C1 segment of cervical spinal cord (tissue), 14 donors: Measurements from ENCODE around the gene THUMPD2.

Experiments used
- DNase-seq, 14 donors: peaks; one replicate each; lab custom pipeline; 2025; lab: John Stamatoyannopoulos, UW

Gene THUMPD2

DNA sequence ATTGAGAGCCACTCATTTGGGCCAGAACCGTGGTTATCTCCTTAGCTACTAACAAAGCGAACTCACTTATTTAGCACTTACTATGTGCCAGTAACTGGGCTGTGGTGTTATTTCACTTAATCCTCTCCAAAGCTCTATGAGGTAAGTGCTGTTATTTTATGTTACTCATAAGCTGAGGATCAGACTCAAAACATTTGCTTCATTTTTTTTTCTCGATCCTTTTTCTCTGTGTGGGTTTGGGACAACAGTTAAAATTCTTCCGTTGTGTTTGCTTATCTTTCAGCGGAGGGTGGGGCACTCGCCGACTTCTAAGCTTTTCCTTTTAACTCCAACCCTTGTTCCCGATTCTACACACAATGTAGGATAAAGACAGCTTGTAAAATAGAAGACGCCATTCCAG, 60.6 kb downstream of the THUMPD2 start:
- DNase-seq, result no peak

GRCh38 chr2:39717067-39717466, 62.0 kb downstream of the THUMPD2 start:
- peak in 1 of 14 donors; percentile 55 for DNase-seq

GRCh38 chr2:39715822-39716221, 63.2 kb downstream of the THUMPD2 start:
- DNase-seq, result peak in 2 of 14 donors; percentile 9 to 49

DNA sequence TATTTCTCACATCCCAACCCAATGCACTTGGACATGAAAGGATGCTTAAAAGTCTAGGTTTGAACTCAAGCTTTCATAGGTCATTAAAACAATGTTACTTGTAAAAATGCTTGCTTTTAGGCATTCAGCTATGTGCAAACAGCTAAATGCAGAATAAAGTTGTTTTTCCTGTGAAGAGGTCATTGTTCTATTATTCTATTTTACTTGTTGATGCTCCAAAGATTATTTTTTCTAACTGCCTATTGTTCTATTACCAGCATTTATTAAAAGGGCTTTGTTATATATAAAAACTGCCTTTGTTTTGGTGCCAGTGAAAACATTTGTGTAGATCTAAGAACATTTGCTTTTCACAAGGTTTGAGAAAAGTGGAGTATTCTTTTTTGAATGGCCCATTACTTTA, 64.0 kb downstream of the THUMPD2 start:
- DNase-seq, result no peak

DNA sequence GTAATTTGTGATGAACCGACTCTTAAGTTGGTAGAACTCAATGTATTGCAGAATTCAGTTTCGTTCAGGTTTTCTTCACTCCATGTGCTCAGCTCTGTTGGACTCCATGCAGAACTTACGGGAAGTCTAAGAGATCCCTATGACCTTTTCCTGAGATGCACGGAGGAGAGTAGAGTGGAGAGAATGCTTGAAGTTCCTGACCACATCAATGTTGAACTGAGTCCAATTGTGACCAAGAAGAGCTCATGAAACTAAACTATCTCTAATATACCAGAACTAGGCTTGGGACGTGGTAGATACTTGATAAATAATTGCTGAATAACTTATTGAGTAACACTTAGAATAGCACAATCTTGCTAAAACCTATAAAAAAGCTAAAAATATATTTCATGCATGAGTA, 66.1 kb downstream of the THUMPD2 start:
- DNase-seq, result no peak

DNA sequence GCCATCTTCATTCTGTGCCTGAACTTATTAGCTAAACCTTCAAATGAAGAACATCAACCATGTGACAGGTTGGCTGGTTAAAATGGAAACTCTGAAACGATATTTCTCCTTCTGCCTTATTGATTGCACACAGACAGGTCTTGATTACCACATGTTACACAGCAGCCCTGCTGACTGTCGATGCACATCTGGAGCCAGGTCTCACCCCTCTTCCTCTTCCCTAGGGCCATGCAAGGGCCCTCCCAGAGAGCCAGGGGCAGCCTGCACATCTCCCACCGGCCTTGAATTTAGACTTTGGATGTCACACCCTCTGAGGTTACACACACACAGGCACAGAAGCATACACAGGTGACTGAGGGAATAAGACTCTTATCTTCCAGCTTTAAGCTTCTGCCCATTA, 68.3 kb downstream of the THUMPD2 start:
- DNase-seq, result no peak

DNA sequence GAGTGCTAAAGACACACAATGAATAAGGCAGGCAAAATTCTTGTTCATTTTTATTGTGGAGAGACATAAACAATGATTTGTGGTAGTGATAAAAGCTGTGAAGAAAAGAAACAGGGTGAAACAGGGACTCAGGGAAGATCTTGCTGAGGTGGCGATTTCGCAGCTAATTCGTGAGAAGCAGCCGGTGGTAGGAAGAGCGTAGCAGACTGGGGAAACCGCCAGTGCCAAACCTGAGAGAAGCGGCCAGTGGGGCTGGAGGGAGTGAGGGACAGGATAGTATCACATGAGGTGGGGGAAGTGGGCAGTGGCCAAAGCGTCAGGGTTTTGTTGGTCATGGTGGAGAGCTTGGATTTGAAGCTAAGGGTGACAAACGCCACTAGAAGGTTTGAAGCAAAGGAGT, 71.1 kb downstream of the THUMPD2 start:
- peak in 1 of 14 donors; percentile 46 for DNase-seq

DNA sequence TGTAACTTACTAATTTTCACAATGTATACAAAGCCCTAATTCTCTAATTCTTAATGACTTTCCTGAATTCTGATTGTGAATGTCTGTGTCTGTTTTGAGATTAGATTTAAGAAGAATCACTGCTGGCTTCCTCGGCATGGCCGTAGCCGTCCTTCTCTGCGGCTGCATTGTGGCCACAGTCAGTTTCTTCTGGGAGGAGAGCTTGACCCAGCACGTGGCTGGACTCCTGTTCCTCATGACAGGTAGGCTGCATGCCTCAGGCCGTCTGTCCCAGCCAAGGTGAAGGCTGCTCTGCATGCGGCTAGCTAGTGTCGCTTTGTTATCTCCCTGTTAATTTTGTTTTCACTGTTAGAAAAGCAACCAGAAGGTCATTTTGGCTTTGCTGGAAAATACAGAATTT, 72.1 kb downstream of the THUMPD2 start:
- peak in 1 of 14 donors; percentile 66 for DNase-seq

DNA sequence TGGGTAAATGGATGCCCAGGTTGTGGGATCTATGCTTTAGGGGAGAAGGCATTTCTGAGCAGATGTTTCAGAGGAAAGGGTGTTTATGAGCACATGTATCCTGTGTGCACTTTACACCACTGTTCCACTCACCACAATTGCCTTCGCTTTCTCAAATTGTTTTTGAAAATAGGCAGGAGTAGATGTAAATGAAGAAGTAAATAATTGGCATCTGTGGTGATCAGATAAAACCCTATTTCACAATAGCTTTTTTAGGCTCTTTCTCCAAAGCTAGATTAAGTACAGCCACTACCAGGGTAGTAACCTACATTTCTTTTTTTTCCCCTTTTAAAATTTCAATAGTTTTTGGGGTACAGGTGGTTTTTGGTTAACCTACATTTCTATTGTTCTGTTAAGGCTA, 72.7 kb downstream of the THUMPD2 start:
- DNase-seq, result no peak

GRCh38 chr2:39705638-39706037, 73.4 kb downstream of the THUMPD2 start:
- no peak for DNase-seq

DNA sequence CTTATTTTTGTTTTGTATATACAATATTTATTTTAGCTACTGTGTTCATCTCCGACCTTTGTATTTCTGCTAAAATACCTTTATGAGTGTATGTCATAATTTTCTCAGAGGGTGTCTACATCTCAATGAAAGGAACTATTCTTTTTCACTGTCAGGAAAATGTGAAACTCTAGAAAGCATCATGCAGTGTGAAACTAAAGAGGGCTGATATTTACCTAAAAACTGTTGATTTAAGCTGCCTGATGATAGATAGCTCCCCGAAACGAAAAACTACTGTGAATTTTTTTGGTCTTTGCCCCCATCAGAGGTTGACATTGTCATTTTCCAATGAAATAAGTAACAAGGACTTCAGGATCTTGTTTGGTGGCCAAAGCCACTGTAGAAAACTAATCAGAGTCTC, 74.5 kb downstream of the THUMPD2 start:
- no peak for DNase-seq

DNA sequence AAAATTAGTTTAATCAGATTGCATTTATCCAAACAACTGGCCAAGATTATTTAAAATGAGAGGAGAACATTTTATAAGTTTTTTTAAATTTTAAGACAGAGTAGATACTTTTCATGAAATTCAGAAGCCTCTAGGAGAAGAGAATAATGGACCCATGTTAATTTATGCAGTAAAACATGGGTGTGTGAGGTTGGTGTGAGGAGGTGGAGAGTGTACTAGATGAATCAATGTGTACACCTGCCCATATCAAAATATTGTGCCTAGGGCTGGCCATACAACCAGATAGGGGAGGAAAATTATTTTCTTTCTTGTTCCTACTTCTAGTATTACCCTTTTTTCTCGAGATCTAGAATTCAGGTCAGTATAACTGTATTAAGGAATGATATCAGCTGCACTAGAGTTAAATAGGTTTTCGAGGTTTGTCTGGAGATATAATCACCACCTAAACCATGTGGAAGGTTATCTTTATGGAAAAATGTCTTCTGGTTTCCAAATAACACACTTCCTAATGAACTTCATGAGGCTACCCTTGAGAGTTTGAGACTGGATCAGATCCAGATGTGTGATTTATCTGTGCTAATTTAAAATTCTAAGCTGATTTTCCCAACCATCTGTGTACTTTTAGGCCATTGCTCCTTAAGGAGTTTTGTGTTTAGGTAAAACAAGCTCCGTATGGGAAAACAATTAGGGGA, 75.7 kb downstream of the THUMPD2 start:
- DNase-seq, result no peak

DNA sequence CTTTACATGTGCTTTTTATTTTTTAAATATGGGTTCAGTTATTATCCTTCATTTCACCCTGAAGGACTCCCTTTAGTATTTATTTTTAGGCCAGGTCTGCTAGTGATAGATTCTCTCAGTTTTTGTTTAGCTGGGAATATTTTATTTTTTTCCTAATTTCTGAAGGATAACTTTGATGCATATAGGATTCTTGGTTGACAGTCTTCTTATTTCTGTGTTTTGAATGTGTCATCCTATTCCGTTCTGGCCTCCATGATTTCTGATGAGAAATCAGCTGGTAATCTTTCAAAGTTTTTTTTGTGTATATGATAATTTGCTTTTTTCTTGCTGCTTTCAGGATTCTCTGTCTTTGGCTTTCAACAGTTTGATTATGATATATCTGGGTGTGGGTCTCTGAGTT, 77.9 kb downstream of the THUMPD2 start:
- no peak for DNase-seq

DNA sequence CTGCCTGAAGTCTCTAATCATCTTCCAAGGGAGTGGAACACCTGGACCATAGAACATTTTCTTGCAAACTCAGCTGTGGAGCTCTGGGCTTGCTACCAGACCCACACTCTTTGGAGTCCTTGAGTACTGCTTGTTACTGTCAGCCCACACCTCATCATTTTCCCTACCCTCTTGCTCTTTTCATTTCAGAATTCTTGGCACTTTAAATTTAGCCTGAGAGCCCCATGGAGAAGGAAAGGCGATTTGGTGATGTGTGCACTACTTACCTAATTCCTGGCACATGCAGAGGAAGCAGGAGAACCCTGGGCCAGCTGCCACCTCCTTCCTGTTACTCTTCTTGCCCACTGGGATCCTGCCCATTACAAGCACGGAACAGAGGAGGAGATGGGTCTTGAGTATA, 81.6 kb downstream of the THUMPD2 start:
- DNase-seq, result peak in 8 of 14 donors; percentile 15 to 99 (median 42)

- peak in 1 of 14 donors; percentile 95 for DNase-seq
Observed at GRCh38 chr2:39696838-39697237, 82.2 kb downstream of the THUMPD2 start.

- no peak for DNase-seq
Observed at GRCh38 chr2:39696101-39696553, 82.9 kb downstream of the THUMPD2 start.

DNA sequence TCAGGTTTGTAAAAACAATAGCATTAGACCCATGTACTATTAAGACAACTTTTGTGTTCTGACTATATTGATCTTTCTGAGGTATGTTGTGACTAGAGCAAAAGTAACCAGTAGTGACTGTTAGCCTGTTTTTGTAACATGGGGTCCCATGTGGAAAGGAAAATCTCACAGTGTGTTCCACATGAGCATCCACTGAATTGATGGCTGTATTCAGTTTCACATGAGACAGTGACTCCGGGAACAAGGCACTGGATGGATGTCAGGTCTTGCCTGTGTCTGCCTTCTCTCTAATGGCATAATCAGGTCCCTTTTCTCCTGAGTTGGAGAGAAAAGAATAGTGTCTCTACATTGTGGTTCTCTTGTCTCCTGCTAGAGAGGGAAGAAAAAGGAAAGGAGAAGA, 85.8 kb downstream of the THUMPD2 start:
- peak in 1 of 14 donors; percentile 50 for DNase-seq

GRCh38 chr2:39689876-39690275, 89.2 kb downstream of the THUMPD2 start:
- no peak for DNase-seq

DNA sequence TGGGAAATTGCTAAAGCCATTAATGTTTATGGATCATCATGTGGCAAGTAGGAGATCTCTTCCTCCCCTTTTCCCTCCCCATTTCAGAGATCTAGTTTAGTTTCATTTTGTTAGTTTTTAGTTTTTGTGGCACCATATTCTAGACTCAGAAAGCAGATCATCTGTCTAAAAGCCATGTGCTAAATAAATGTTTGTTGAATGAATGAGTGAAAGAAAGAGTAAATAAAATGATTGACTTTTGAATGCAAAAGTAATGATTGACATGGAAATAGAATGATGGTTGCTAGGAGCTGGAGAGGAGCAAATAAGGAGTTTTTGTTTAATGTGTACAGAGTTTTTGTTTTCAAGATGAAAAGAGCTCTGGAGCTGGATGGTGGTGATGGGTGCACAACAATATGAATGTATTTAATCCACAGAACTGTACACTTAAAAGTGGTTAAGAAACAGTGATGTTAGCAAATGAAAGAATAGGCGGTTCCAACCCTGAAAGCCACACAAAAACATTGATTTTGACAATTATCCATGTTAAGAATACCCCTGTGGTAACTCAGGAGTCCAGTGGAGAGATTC, 89.7 kb downstream of the THUMPD2 start:
- no peak for DNase-seq

DNA sequence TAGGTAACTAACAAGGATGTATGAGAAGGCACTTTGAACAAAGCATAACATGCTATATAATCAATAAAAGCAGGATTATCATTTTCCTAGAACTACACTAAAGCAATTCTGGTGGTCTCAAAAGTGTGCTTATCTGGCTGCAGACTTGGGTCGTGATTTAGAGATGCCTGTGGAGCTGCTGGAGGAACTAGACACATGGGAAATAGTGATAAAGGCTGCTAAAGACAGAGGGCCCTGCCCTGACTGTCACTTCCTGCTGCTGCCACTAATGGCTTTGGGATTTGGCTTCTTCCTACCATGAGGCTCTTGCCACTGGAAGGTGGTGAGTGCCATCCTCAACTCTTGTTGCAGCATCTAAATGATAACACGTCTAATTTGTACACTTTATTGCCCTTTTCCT, 90.9 kb downstream of the THUMPD2 start:
- peak in 1 of 14 donors; percentile 48 for DNase-seq

DNA sequence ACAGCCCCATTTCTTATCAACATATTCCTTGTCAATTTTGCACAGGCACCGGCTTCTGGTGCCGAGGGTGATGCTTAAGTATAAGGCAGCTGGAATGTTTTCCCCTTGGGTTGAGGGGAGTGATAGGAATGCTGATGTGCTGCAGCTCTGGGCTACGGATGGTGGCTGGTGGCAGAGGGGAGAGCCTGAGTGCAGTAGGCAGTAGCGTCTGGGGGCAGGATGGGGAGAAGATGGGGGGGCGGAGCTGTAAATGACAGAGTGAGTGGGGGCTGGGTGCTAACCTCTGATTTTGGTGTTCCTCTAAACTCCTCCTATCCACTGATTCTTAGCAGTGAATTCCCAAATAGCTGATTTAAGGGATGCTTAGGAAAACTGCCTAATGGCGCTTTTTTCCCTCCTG, 92.6 kb downstream of the THUMPD2 start:
- DNase-seq, result peak in 1 of 14 donors; percentile 42
